GM12891 (cell line): ENCODE measurements around the gene WFDC8. TPM values are rescaled to one million over a fixed set of nuclear protein-coding genes. Genes with fewer than 3 reads are reported as not detected.

ENCODE experiments used
- DNase-seq: peaks from one replicate; pipeline ENCODE4 v3.0.0; 2011; ENCODE audit warnings: low spot score; ENCODE audit not compliant: insufficient read length
- FAIRE-seq: peaks from 2 replicates; lab custom pipeline; 2011; peaks lifted over from hg19 to GRCh38; lab: Jason Lieb, UNC
- PAX5 ChIP-seq: IDR thresholded peaks from 2 replicates; pipeline ENCODE4 v1.6.1; 2011; ENCODE audit warnings: low read length, moderate library complexity, mild to moderate bottlenecking; ENCODE audit not compliant: insufficient read depth, severe bottlenecking
- POLR2A ChIP-seq: IDR thresholded peaks from 2 replicates; pipeline ENCODE4 v1.6.1; 2011; ENCODE audit warnings: low read depth, low read length, control low read depth
- POLR2AphosphoS5 ChIP-seq: IDR thresholded peaks from 2 replicates; pipeline ENCODE4 v1.6.1; 2011; ENCODE audit warnings: low read depth, low read length, control low read depth
- POU2F2 ChIP-seq: IDR thresholded peaks from 2 replicates; pipeline ENCODE4 v1.6.1; 2011; ENCODE audit warnings: low read depth, mild to moderate bottlenecking, control low read depth, low read length, moderate library complexity
- SPI1 ChIP-seq: IDR thresholded peaks from 2 replicates; pipeline ENCODE4 v1.6.1; 2011; ENCODE audit warnings: low read depth, low read length, control low read depth
- TAF1 ChIP-seq: IDR thresholded peaks from 2 replicates; pipeline ENCODE4 v1.6.1; 2011; ENCODE audit warnings: low read depth, low read length, control low read depth
- polyA plus RNA-seq: library from polyadenylated mRNA; unstranded; fragments of >200 nt; gene quantifications from one replicate; pipeline ENCODE4 v1.2.1, GENCODE V29; 2012; ENCODE audit warnings: low read depth, missing spikeins, inconsistent platforms; ENCODE audit not compliant: missing spikeins

WFDC8 gene
- not detected for polyA plus RNA-seq

GRCh38 chr20:45579184-45579583 is at the start of gene WFDC8:
Gene WFDC8, minus strand, starts transcription at chr20:45579284. Its CDS starts 37 bp downstream, at chr20:45579247.
- FAIRE-seq (no peak), DNase-seq (no peak)
- TF ChIP-seq POLR2AphosphoS5 = no peak
- no peak for TF ChIP-seq PAX5
- TF ChIP-seq POLR2A = no peak
- no peak for TF ChIP-seq POU2F2
- TF ChIP-seq SPI1 = no peak
- no peak for TF ChIP-seq TAF1

- TF ChIP-seq POLR2A (no peak), SPI1 (peak; percentile 35; the same call in 1 of the 2 replicates)
- FAIRE-seq = no peak
Observed at GRCh38 chr20:45626540-45626939, 47.5 kb upstream of the WFDC8 start.

GRCh38 chr20:45621593-45621992 is 42.5 kb upstream of the WFDC8 start:
- DNase-seq (no peak), FAIRE-seq (no peak)
- TF ChIP-seq PAX5 (no peak), POU2F2 (no peak), POLR2AphosphoS5 (no peak), SPI1 (no peak), TAF1 (no peak), POLR2A (no peak)

More at GRCh38 chr20:45626540-45626939, 47.5 kb upstream of the WFDC8 start:
- no peak for DNase-seq

GRCh38 chr20:45617591-45617990 is 38.5 kb upstream of the WFDC8 start:
- no peak for FAIRE-seq
- TF ChIP-seq TAF1 = no peak
- TF ChIP-seq POLR2A = no peak
- DNase-seq = no peak

- TF ChIP-seq PAX5 (no peak), TAF1 (no peak), POLR2A (no peak), SPI1 (no peak)
- FAIRE-seq = no peak
- no peak for DNase-seq
Observed at GRCh38 chr20:45612314-45612713, 33.2 kb upstream of the WFDC8 start.

GRCh38 chr20:45611054-45611453 is 32.0 kb upstream of the WFDC8 start:
- no peak for TF ChIP-seq POLR2AphosphoS5
- no peak for TF ChIP-seq POLR2A
- TF ChIP-seq POU2F2 = no peak
- no peak for TF ChIP-seq PAX5
- no peak for TF ChIP-seq TAF1
- TF ChIP-seq SPI1 = no peak
- no peak for FAIRE-seq
- no peak for DNase-seq

- DNase-seq (no peak), FAIRE-seq (no peak)
- TF ChIP-seq POLR2A (no peak), PAX5 (no peak), SPI1 (no peak), POU2F2 (no peak), POLR2AphosphoS5 (no peak), TAF1 (no peak)
Observed at GRCh38 chr20:45607810-45608209, 28.7 kb upstream of the WFDC8 start.

- TF ChIP-seq SPI1 (no peak), TAF1 (no peak), POLR2A (no peak), POU2F2 (no peak), POLR2AphosphoS5 (no peak), PAX5 (no peak)
- no peak for FAIRE-seq
- no peak for DNase-seq
Observed at GRCh38 chr20:45595235-45595634, 16.2 kb upstream of the WFDC8 start.

GRCh38 chr20:45593498-45593897 is 14.4 kb upstream of the WFDC8 start:
- no peak for TF ChIP-seq POLR2A
- TF ChIP-seq POU2F2 = no peak
- TF ChIP-seq POLR2AphosphoS5 = no peak
- no peak for TF ChIP-seq SPI1
- TF ChIP-seq PAX5 = no peak
- TF ChIP-seq TAF1 = no peak
- FAIRE-seq (no peak), DNase-seq (no peak)

- DNase-seq (peak; percentile 6), FAIRE-seq (peak; percentile 76)
- TF ChIP-seq POU2F2 (no peak), PAX5 (no peak), POLR2A (no peak)
Observed at GRCh38 chr20:45592574-45593189, 13.6 kb upstream of the WFDC8 start.

- FAIRE-seq (no peak), DNase-seq (no peak)
- TF ChIP-seq SPI1 = no peak
- TF ChIP-seq POLR2A = no peak
- no peak for TF ChIP-seq TAF1
- TF ChIP-seq POU2F2 = no peak
- TF ChIP-seq POLR2AphosphoS5 = no peak
- TF ChIP-seq PAX5 = no peak
Observed at GRCh38 chr20:45589725-45590124, 10.6 kb upstream of the WFDC8 start.
